GM18519 (cell line): Measurements from ENCODE around the gene SLC43A3.
"Not testable (repeated sequence)": the region's sequence is repeated elsewhere in the genome, so short reads cannot be mapped to it uniquely, and the experiment has no call there.

ENCODE experiments used
- ATAC-seq: cut with Tn5 transposase; IDR thresholded peaks from one replicate; pipeline ENCODE4 v1.9.1; 2021; ENCODE audit warnings: mild to moderate bottlenecking, moderate library complexity; ENCODE audit not compliant: unreplicated experiment, low FRiP score

The SLC43A3 gene

GRCh38 chr11:57407941-57408475 is 18.9 kb downstream of the SLC43A3 start:
- no peak for ATAC-seq

- ATAC-seq = no peak
Measured at GRCh38 chr11:57407010-57407920, 19.7 kb downstream of the SLC43A3 start.

- peak; percentile 40 for ATAC-seq
Measured at GRCh38 chr11:57406337-57406904, 20.5 kb downstream of the SLC43A3 start.

GRCh38 chr11:57405271-57405860 is 21.6 kb downstream of the SLC43A3 start:
- no peak for ATAC-seq

GRCh38 chr11:57403802-57404147 is 23.1 kb downstream of the SLC43A3 start:
- ATAC-seq = no peak

- not testable (repeated sequence) for ATAC-seq
Measured at GRCh38 chr11:57403003-57403801, 23.7 kb downstream of the SLC43A3 start.

GRCh38 chr11:57402188-57403002 is 24.5 kb downstream of the SLC43A3 start:
- no peak for ATAC-seq

- no peak for ATAC-seq
Measured at GRCh38 chr11:57399972-57400578, 26.8 kb downstream of the SLC43A3 start.

- no peak for ATAC-seq
Measured at GRCh38 chr11:57399221-57399620, 27.7 kb downstream of the SLC43A3 start.

- ATAC-seq = no peak
Measured at GRCh38 chr11:57397394-57397990, 29.4 kb downstream of the SLC43A3 start.

- no peak for ATAC-seq
Measured at GRCh38 chr11:57396744-57397143, 30.2 kb downstream of the SLC43A3 start.

GRCh38 chr11:57395905-57396623 is 30.9 kb downstream of the SLC43A3 start:
- ATAC-seq = no peak

- no peak for ATAC-seq
Measured at GRCh38 chr11:57394203-57394965, 32.5 kb downstream of the SLC43A3 start.

- ATAC-seq = no peak
Measured at GRCh38 chr11:57392763-57393105, 34.2 kb downstream of the SLC43A3 start.

GRCh38 chr11:57392066-57392762 is 34.7 kb downstream of the SLC43A3 start:
- ATAC-seq = no peak

GRCh38 chr11:57391539-57391938 is 35.4 kb downstream of the SLC43A3 start:
- no peak for ATAC-seq

GRCh38 chr11:57391111-57391510 is 35.8 kb downstream of the SLC43A3 start:
- no peak for ATAC-seq
